ENCODE data around the gene DEK.

- TF ChIP-seq CTCF (IDR thresholded peaks at IDR 0.05; ENCODE audit: insufficient read depth, low read length, poor library complexity, severe bottlenecking) (no peak), EZH2phosphoT487 (conservative IDR thresholded peaks at IDR 0.05; ENCODE audit: low read length) (no peak)
Observed at GRCh38 chr6:18247002-18247401, 17.3 kb downstream of the DEK start.
